Prostate gland (tissue), 2 donors: Measurements from ENCODE around the gene OTULINL. TPM values are rescaled to one million over a fixed set of nuclear protein-coding genes. Genes with fewer than 3 reads are reported as not detected.

ENCODE experiments used
- DNase-seq: peaks from one replicate; pipeline ENCODE4 v3.0.0-alpha.2; 2019; ENCODE audit warnings: low spot score
- H3K27ac ChIP-seq, 2 donors: fragments of 200-600 bp; sonication (generic); 2 replicates each; pipeline ENCODE4 v1.5.1; 2017 to 2019
- H3K27me3 ChIP-seq: fragments of 200-600 bp; sonication (generic); replicated peaks from 2 replicates; pipeline ENCODE4 v1.5.1; 2019; ENCODE audit not compliant: insufficient read depth
- H3K36me3 ChIP-seq, 2 donors: fragments of 200-600 bp; sonication (generic); 1 replicate in 1 of 2; 2 replicates in 1 of 2; pipeline versions ENCODE4 v1.5.1 to v1.8.1; 2017 to 2019
- H3K4me1 ChIP-seq: fragments of 200-600 bp; sonication (generic); replicated peaks from 2 replicates; pipeline ENCODE4 v1.5.1; 2019
- H3K4me3 ChIP-seq, 2 donors: fragments of 200-600 bp; sonication (generic); 2 replicates each; pipeline ENCODE4 v1.5.1; 2017 to 2019
- H3K9me3 ChIP-seq: fragments of 200-600 bp; sonication (generic); 2 replicates; pipeline ENCODE4 v1.5.1; 2017
- POLR2A ChIP-seq: fragments of 450-650 bp; IDR thresholded peaks from one replicate; pipeline ENCODE4 v1.6.1; 2016; ENCODE audit warnings: antibody characterized with exemption, mild to moderate bottlenecking
- POLR2AphosphoS5 ChIP-seq: sonication (generic); formaldehyde crosslinking; IDR thresholded peaks from one replicate; pipeline ENCODE4 v1.6.1; 2017; ENCODE audit warnings: antibody characterized with exemption
- WGBS: methylation state at CpG from one replicate; pipeline ENCODE4 v1.1.5; 2018; 5-methylcytosine and 5-hydroxymethylcytosine counted together
- intact Hi-C: fragments of 100-400 bp; cut with DNase I; formaldehyde crosslinking; loops from one replicate; pipeline ENCODE4 v1.14.2; 2022
- total RNA-seq, 2 donors: library from RNA; depleted of rRNA; stranded (reverse); fragments of >200 nt; gene quantifications; one replicate each; pipeline ENCODE4 v1.1.0, GENCODE V29; 2016
- TF ChIP-seq, protein P1 (sequence below), 4 experiments: fragments of 200-600 bp in 2 of 4; fragments of 450-650 bp in 2 of 4; sonication (generic) in 2 of 4; IDR thresholded peaks; 1 replicate in 3 of 4; 2 replicates in 1 of 4; pipeline ENCODE4 v1.5.1; 2016 to 2019; ENCODE audit warnings: antibody characterized with exemption in 4 of 4, mild to moderate bottlenecking in 2 of 4, moderate library complexity in 2 of 4

OTULINL gene
- total RNA-seq, 2 donors from 2014 or later, result 12.4 to 20.6 TPM

DNA sequence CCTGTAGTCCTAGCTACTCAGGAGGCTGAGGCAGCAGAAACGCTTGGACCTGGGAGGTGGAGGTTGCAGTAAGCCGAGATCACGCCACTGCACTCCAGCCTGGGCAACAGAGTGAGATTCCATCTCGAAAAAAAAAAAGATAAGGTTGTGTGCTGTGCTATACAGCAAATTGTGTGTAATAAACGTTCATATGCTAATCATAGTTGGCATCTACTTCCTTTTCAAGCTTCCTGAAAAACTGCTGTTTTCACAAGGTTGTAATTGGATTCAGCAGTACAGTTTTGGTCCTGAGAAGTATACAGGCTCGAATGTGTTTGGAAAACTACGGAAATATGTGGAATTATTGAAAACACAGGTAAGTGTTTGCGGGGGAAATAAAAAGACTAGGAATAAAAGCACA is 25.5 kb downstream of the OTULINL start:
- no peak overlapping the region for H3K4me3 ChIP-seq
- H3K27me3 ChIP-seq, result no peaks in the 10 kb centered on the region
- DNase-seq, result no peak
- WGBS, result 77% methylated on average over 8 of the region's 8 CpGs
- TF ChIP-seq POLR2AphosphoS5, result no peak
- TF ChIP-seq, protein P1, sequence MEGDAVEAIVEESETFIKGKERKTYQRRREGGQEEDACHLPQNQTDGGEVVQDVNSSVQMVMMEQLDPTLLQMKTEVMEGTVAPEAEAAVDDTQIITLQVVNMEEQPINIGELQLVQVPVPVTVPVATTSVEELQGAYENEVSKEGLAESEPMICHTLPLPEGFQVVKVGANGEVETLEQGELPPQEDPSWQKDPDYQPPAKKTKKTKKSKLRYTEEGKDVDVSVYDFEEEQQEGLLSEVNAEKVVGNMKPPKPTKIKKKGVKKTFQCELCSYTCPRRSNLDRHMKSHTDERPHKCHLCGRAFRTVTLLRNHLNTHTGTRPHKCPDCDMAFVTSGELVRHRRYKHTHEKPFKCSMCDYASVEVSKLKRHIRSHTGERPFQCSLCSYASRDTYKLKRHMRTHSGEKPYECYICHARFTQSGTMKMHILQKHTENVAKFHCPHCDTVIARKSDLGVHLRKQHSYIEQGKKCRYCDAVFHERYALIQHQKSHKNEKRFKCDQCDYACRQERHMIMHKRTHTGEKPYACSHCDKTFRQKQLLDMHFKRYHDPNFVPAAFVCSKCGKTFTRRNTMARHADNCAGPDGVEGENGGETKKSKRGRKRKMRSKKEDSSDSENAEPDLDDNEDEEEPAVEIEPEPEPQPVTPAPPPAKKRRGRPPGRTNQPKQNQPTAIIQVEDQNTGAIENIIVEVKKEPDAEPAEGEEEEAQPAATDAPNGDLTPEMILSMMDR (IDR thresholded peaks at IDR 0.05), result no peak
- TF ChIP-seq POLR2A, result no peak
- intact Hi-C loops, result no loop called here
- H3K36me3 ChIP-seq, result peaks cover 0 to 6% of the 10 kb centered on the region in 2 donors
- H3K27ac ChIP-seq, result no peak overlapping the region
- no peaks in the 10 kb centered on the region for H3K9me3 ChIP-seq
- no peaks in the 10 kb centered on the region for H3K4me1 ChIP-seq

DNA sequence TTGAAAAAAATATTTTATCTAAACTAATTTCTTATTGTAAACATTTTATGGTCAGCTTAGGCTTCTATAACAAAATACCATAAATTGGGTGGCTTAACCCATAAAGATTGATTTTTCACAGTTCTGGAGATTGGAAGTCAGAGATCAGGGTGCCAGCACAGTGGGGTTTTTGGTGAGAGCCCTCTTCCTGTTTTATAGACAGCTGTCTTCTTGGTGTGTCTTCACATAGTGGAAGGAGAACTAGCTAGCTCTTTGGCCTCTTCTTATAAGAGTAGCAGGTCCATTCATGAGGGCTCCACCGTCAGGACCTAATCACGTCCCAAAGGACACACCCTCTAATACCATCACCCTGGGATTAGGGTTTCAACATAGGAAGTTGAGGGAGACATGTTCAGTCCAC is 26.6 kb downstream of the OTULINL start:
- Histone ChIP-seq H3K36me3 (no peaks in the 10 kb centered on the region), H3K27me3 (no peaks in the 10 kb centered on the region), H3K4me3 (no peak overlapping the region), H3K9me3 (no peaks in the 10 kb centered on the region), H3K4me1 (no peaks in the 10 kb centered on the region), H3K27ac (no peak overlapping the region)
- TF ChIP-seq POLR2A, result no peak
- TF ChIP-seq POLR2AphosphoS5, result no peak
- TF ChIP-seq, protein P1 (IDR thresholded peaks at IDR 0.05), result no peak
- WGBS, result 72% methylated on average over 2 of the region's 2 CpGs
- DNase-seq, result no peak
- intact Hi-C loops, result no loop called here

DNA sequence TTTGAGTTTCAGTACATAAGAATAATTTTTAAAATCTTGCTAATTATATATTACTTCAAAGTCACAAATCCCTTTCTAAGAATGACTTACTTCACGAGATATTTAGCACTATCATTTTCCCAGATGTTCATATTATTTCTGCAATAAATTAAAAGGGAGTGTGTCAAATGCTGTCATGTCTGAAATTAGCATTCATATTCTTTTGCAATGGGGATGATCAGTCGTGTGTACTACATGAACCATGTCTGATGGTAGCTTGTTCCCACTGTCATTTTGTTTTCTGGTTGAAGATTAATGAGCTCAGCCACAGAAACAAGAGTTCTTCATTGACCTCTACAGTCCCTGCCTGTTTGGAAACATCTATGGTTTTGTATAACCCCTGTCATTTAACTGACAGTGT is 30.1 kb downstream of the OTULINL start:
- H3K27ac ChIP-seq, result no peak overlapping the region
- TF ChIP-seq POLR2A (no peak), POLR2AphosphoS5 (no peak)
- TF ChIP-seq, protein P1 (IDR thresholded peaks at IDR 0.05), result no peak
- no peak overlapping the region for H3K4me3 ChIP-seq
- no peaks in the 10 kb centered on the region for H3K4me1 ChIP-seq
- no peaks in the 10 kb centered on the region for H3K36me3 ChIP-seq
- 92% methylated on average over 2 of the region's 2 CpGs for WGBS
- no peaks in the 10 kb centered on the region for H3K9me3 ChIP-seq
- DNase-seq, result no peak
- H3K27me3 ChIP-seq, result no peaks in the 10 kb centered on the region
- intact Hi-C loops, result no loop called here

DNA sequence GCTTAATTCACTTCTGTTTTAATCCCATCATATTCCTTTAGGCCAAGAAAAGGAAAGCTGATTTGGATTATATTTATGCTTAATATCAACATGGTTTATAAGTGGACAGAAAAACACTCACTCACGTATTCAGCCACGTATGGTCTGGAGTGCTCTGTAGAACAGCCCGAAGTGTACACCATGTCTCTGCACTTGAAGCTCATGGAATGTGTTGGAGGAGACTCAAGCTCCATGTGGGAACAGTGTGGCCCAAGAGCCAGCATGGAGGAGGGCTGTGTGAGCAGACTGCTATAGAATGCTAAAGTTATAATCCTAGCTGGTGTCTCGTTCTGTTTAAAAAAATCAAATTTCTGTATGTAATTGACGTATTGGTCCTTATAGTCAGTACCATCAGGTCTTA is 32.9 kb downstream of the OTULINL start:
- Histone ChIP-seq H3K4me1 (no peaks in the 10 kb centered on the region), H3K36me3 (no peaks in the 10 kb centered on the region), H3K9me3 (no peaks in the 10 kb centered on the region), H3K4me3 (no peak overlapping the region), H3K27me3 (no peaks in the 10 kb centered on the region), H3K27ac (no peak overlapping the region)
- DNase-seq, result no peak
- intact Hi-C loops, result no loop called here
- TF ChIP-seq, protein P1 (IDR thresholded peaks at IDR 0.05), result no peak
- TF ChIP-seq POLR2AphosphoS5 (no peak), POLR2A (no peak)
- 77% methylated on average over 5 of the region's 5 CpGs for WGBS

- intact Hi-C loops, result no loop called here
- Histone ChIP-seq H3K4me3 (no peak overlapping the region), H3K36me3 (no peaks in the 10 kb centered on the region), H3K27me3 (no peaks in the 10 kb centered on the region), H3K9me3 (no peaks in the 10 kb centered on the region), H3K27ac (peak overlapping the region in 1 of 2 donors; percentile 21), H3K4me1 (no peaks in the 10 kb centered on the region)
- TF ChIP-seq, protein P1 (IDR thresholded peaks at IDR 0.05), result no peak
- TF ChIP-seq POLR2A (no peak), POLR2AphosphoS5 (no peak)
- WGBS, result 74% methylated on average over 4 of the region's 4 CpGs
- no peak for DNase-seq
Observed at GRCh38 chr5:14615365-14615764, 33.8 kb downstream of the OTULINL start.
